BJ (cell line): Measurements from ENCODE around the gene BCAR3. TPM values are rescaled to one million over a fixed set of nuclear protein-coding genes. Genes with fewer than 3 reads are reported as not detected.

Experiments
- CTCF ChIA-PET: fragments of 350-600 bp; formaldehyde crosslinking; extraction: SDS; loops from one replicate; lab custom pipeline; 2021; ENCODE audit warnings: antibody characterized with exemption, inconsistent platforms; lab: Yijun Ruan, JAX
- POLR2A ChIA-PET: fragments of 300-600 bp; sonication (Branson Sonifier 250); formaldehyde crosslinking; extraction: SDS; loops from one replicate; lab custom pipeline; 2021; ENCODE audit warnings: antibody characterized with exemption; lab: Charles Lee
- DNase-seq: peaks from one replicate; pipeline ENCODE4 v3.0.0-alpha.2; 2011; ENCODE audit warnings: low read depth
- H3K27me3 ChIP-seq: 2 replicates; pipeline ENCODE4 v1.6.0; 2011; ENCODE audit warnings: low read length; ENCODE audit not compliant: control insufficient read depth, insufficient read depth
- H3K36me3 ChIP-seq: 2 replicates; pipeline ENCODE4 v1.5.1; 2011; ENCODE audit warnings: low read length; ENCODE audit not compliant: control insufficient read depth, insufficient read depth
- H3K4me3 ChIP-seq: 2 replicates; pipeline ENCODE4 v1.5.1; 2011; ENCODE audit warnings: low read depth, mild to moderate bottlenecking, control low read depth, low read length
- CTCF ChIP-seq: IDR thresholded peaks from 2 replicates; pipeline ENCODE4 v1.5.1; 2011; ENCODE audit warnings: low read depth, mild to moderate bottlenecking, control low read depth, inconsistent platforms, low read length, moderate library complexity; ENCODE audit not compliant: insufficient read depth
- polyA plus RNA-seq: library from polyadenylated mRNA; depleted of rRNA; stranded (reverse); fragments of >200 nt; gene quantifications from 2 replicates; pipeline ENCODE4 v1.2.3, GENCODE V29; 2011

Gene BCAR3
- polyA plus RNA-seq, 1 experiment = 31.7 TPM

- ChIA-PET POLR2A (no interaction called here), CTCF (interaction anchor here (0.7 to 14.7 kb wide), 5 partner anchors 179 to 210 kb away, joined by 3 to 261 read pairs (median 3); no protein-coding TSS in a partner anchor)
- no peak for DNase-seq
- Histone ChIP-seq H3K4me3 (no peak overlapping the region), H3K27me3 (no peaks in the 10 kb centered on the region), H3K36me3 (no peaks in the 10 kb centered on the region)
- no peak for TF ChIP-seq CTCF
Observed at GRCh38 chr1:93635614-93636543, 45.8 kb downstream of the BCAR3 start.

- ChIA-PET CTCF (interaction anchor here (1.1 to 14.7 kb wide), 4 partner anchors 20 to 208 kb away, joined by 3 to 261 read pairs (median 44); no protein-coding TSS in a partner anchor), POLR2A (no interaction called here)
- Histone ChIP-seq H3K27me3 (no peaks in the 10 kb centered on the region), H3K36me3 (no peaks in the 10 kb centered on the region), H3K4me3 (no peak overlapping the region)
- DNase-seq = no peak
- no peak for TF ChIP-seq CTCF
Observed at GRCh38 chr1:93633313-93633712, 48.3 kb downstream of the BCAR3 start.

- H3K27me3 ChIP-seq = no peaks in the 10 kb centered on the region
- DNase-seq = no peak
- peak; percentile 23; the same call in 1 of the 2 replicates for TF ChIP-seq CTCF
- ChIA-PET POLR2A (no interaction called here), CTCF (interaction anchor here (1.0 to 14.7 kb wide), 11 partner anchors 13 to 219 kb away, joined by 3 to 261 read pairs (median 3); no protein-coding TSS in a partner anchor)
- H3K4me3 ChIP-seq = no peak overlapping the region
- no peaks in the 10 kb centered on the region for H3K36me3 ChIP-seq
Observed at GRCh38 chr1:93631626-93632365, 49.8 kb downstream of the BCAR3 start.

GRCh38 chr1:93630168-93630567 lies 51.5 kb downstream of the BCAR3 start:
- no peak for TF ChIP-seq CTCF
- Histone ChIP-seq H3K27me3 (no peaks in the 10 kb centered on the region), H3K4me3 (no peak overlapping the region), H3K36me3 (no peaks in the 10 kb centered on the region)
- POLR2A ChIA-PET = interaction anchor here (1.1 kb wide), 1 partner anchor 184 kb away, joined by 5 read pairs; no protein-coding TSS in a partner anchor
- CTCF ChIA-PET = interaction anchor here (0.6 to 14.7 kb wide), 23 partner anchors 9 to 216 kb away, joined by 3 to 261 read pairs (median 5); partner anchors contain the start of gene BCAR3
- no peak for DNase-seq
